G401 (cell line): Measurements from ENCODE around the gene SULT1A3. TPM values are rescaled to one million over a fixed set of nuclear protein-coding genes. Genes with fewer than 3 reads are reported as not detected.
A peak's percentile ranks its signal among the peaks of the same experiment; 100 is the strongest.
"Not testable (repeated sequence)": the region's sequence is repeated elsewhere in the genome, so short reads cannot be mapped to it uniquely, and the experiment has no call there.

Experiments used
- DNase-seq: peaks from one replicate; pipeline ENCODE4 v3.0.0-alpha.2; 2015; ENCODE audit warnings: low spot score
- in situ Hi-C: cut with HindIII; loops from 2 replicates; pipeline ENCODE4 v1.10.0; 2016; ENCODE audit warnings: low sequenced_read_pairs, mixed read lengths
- total RNA-seq: library from RNA; depleted of rRNA; stranded (reverse); fragments of >200 nt; shearing (Covaris generic); gene quantifications from 2 replicates; pipeline ENCODE4 v1.2.3, GENCODE V29; 2014

The SULT1A3 gene
- total RNA-seq, 1 experiment from 2014 or later: 0.75 TPM

- in situ Hi-C loops: no loop called here
- DNase-seq: no peak
Observed at GRCh38 chr16:30185683-30186421, 13.2 kb upstream of the SULT1A3 start.

- DNase-seq: no peak
- in situ Hi-C loops: no loop called here
Observed at GRCh38 chr16:30186444-30186781, 12.6 kb upstream of the SULT1A3 start.

GRCh38 chr16:30186782-30187555 lies 12.1 kb upstream of the SULT1A3 start:
- DNase-seq: peak; percentile 23

GRCh38 chr16:30187556-30187865 lies 11.5 kb upstream of the SULT1A3 start:
- in situ Hi-C loops: no loop called here
- DNase-seq: no peak

More at GRCh38 chr16:30186782-30187555, 12.1 kb upstream of the SULT1A3 start:
- in situ Hi-C loops: no loop called here

GRCh38 chr16:30187971-30188561 lies 11.0 kb upstream of the SULT1A3 start:
- in situ Hi-C loops: no loop called here
- DNase-seq: no peak

- in situ Hi-C loops: not testable (repeated sequence)
Observed at GRCh38 chr16:30191158-30191557, 7.9 kb upstream of the SULT1A3 start.

GRCh38 chr16:30193098-30193497 lies 6.0 kb upstream of the SULT1A3 start:
- DNase-seq, in situ Hi-C loops: not testable (repeated sequence)

More at GRCh38 chr16:30191158-30191557, 7.9 kb upstream of the SULT1A3 start:
- DNase-seq: not testable (repeated sequence)

- in situ Hi-C loops, DNase-seq: not testable (repeated sequence)
Observed at GRCh38 chr16:30193615-30194014, 5.4 kb upstream of the SULT1A3 start, which contains the start of the genes BOLA2B and SLX1A. Gene BOLA2B (minus strand): TSS chr16:30193666. CDS start chr16:30193595, 71 bp downstream. Gene SLX1A (plus strand): TSS chr16:30193875. CDS start chr16:30194085, 210 bp downstream.

- DNase-seq, in situ Hi-C loops: not testable (repeated sequence)
Observed at GRCh38 chr16:30194172-30194925, 4.7 kb upstream of the SULT1A3 start.

- in situ Hi-C loops, DNase-seq: not testable (repeated sequence)
Observed at GRCh38 chr16:30197001-30197400, 2.1 kb upstream of the SULT1A3 start.

- DNase-seq, in situ Hi-C loops: not testable (repeated sequence)
Observed at GRCh38 chr16:30199608-30200343, 721 bp downstream of the SULT1A3 start.

GRCh38 chr16:30205541-30206236 lies 6.6 kb downstream of the SULT1A3 start:
- DNase-seq, in situ Hi-C loops: not testable (repeated sequence)

GRCh38 chr16:30206252-30206651 lies 7.2 kb downstream of the SULT1A3 start:
- DNase-seq, in situ Hi-C loops: not testable (repeated sequence)

- DNase-seq, in situ Hi-C loops: not testable (repeated sequence)
Observed at GRCh38 chr16:30207063-30207704, 8.1 kb downstream of the SULT1A3 start.

- DNase-seq, in situ Hi-C loops: not testable (repeated sequence)
Observed at GRCh38 chr16:30209032-30209431, 10.0 kb downstream of the SULT1A3 start.

- in situ Hi-C loops, DNase-seq: not testable (repeated sequence)
Observed at GRCh38 chr16:30211414-30211813, 12.4 kb downstream of the SULT1A3 start.

GRCh38 chr16:30217082-30217481 lies 18.0 kb downstream of the SULT1A3 start:
- DNase-seq, in situ Hi-C loops: not testable (repeated sequence)
